ENCODE results near the gene SARNP.

SARNP gene

GRCh38 chr12:55721601-55722213 is 95.8 kb downstream of the SARNP start:
- DNase-seq, result no peak

- DNase-seq, result no peak
These were observed 96.6 kb downstream of the SARNP start for GRCh38 chr12:55720894-55721444.

- DNase-seq, result no peak
These were observed 97.4 kb downstream of the SARNP start, which contains the start of gene RDH5 for GRCh38 chr12:55720071-55720564. Gene RDH5, plus strand, starts transcription at chr12:55720393. Its CDS starts 792 bp downstream, at chr12:55721185.

GRCh38 chr12:55719371-55719770 is 98.2 kb downstream of the SARNP start:
- DNase-seq, result no peak

GRCh38 chr12:55718624-55719275 is 98.8 kb downstream of the SARNP start:
- no peak for DNase-seq

- DNase-seq, result no peak
These were observed 99.5 kb downstream of the SARNP start for GRCh38 chr12:55718015-55718414.

- peak; percentile 46 for DNase-seq
These were observed 100.2 kb downstream of the SARNP start for GRCh38 chr12:55717011-55718007.

- no peak for DNase-seq
These were observed 101.0 kb downstream of the SARNP start for GRCh38 chr12:55716582-55716957.

- peak; percentile 97 for DNase-seq
These were observed 101.5 kb downstream of the SARNP start, which contains the start of gene BLOC1S1 for GRCh38 chr12:55715833-55716581. Gene BLOC1S1, plus strand, starts transcription at chr12:55716046. Its CDS starts 6 bp downstream, at chr12:55716052.

- DNase-seq, result no peak
These were observed 102.3 kb downstream of the SARNP start for GRCh38 chr12:55715169-55715764.

- no peak for DNase-seq
These were observed 103.8 kb downstream of the SARNP start for GRCh38 chr12:55713721-55714120.

GRCh38 chr12:55712700-55713415 is 104.7 kb downstream of the SARNP start:
- no peak for DNase-seq

GRCh38 chr12:55711786-55712553 is 105.6 kb downstream of the SARNP start:
- no peak for DNase-seq

- no peak for DNase-seq
These were observed 108.8 kb downstream of the SARNP start for GRCh38 chr12:55708695-55709233.

GRCh38 chr12:55707841-55708694 is 109.5 kb downstream of the SARNP start, which contains the start of gene ITGA7:
Gene ITGA7, minus strand, starts transcription at chr12:55707904. Its CDS starts 222 bp downstream, at chr12:55707682.
- DNase-seq, result peak; percentile 48
